Stromal cell of bone marrow (primary cell): Measurements from ENCODE around the gene NMUR1.

Experiments used
- DNase-seq: peaks from one replicate; pipeline ENCODE4 v3.0.0-alpha.2; 2012; ENCODE audit warnings: low read depth

Gene NMUR1

DNA sequence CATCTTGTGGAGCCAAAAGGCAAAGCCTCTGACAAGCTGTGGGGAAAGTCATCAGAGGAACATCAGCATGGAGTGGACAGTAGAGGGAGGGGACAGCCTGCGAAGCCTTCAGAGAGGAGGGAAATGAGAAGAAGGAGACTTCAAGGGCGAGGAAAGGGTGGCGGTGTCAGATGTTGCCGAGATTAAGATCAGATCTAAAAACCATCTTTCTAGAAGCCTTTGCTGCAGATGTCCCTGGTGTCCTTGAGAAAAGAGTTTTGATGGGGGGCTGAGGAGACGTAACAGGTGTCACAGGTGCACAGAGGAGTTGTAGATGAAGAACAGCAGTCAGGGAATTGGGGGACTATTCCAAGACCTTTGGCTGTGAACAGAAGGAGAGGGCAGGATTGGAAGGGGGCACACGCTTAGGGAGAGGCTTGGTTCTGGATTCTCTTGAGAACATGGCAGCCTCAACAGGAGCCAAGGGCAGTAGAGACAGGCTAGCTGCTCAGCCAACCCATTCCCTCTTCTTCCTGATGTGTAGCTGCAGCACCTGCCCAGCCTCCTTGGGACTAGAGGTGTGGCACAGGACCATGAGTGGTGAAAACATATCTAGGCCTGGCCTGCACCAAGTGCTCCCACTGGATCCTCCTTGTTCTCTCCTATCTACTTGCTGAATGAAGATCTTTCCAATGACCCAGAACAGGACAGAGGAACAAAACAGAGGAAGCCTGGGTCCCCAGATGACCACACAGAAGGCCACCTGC is 43.2 kb downstream of the NMUR1 start:
- DNase-seq, result no peak

GRCh38 chr2:231483398-231484329 is 46.6 kb downstream of the NMUR1 start:
- DNase-seq, result no peak

- peak; percentile 38 for DNase-seq
Measured at GRCh38 chr2:231482806-231483391, 47.3 kb downstream of the NMUR1 start.

GRCh38 chr2:231480781-231481180 is 49.5 kb downstream of the NMUR1 start:
- no peak for DNase-seq

DNA sequence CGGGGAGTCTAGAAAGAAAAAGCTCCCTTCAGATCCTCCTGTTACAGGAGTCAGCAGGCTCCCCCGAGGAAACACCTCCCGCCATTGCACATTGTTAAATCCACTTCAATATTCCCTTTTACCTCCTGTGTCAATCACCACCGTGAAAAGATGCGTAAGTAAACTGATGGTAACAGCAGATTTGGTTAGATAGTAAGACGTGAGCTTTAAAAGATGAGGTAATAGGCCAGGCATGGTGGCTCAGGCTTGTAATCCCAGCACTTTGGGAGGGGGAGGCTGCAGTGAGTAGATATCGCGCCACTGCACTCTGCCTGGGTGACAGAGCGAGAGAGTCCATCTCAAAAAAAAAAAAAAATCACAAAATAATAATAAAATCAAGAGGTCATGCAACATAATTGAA is 50.8 kb downstream of the NMUR1 start:
- no peak for DNase-seq

DNA sequence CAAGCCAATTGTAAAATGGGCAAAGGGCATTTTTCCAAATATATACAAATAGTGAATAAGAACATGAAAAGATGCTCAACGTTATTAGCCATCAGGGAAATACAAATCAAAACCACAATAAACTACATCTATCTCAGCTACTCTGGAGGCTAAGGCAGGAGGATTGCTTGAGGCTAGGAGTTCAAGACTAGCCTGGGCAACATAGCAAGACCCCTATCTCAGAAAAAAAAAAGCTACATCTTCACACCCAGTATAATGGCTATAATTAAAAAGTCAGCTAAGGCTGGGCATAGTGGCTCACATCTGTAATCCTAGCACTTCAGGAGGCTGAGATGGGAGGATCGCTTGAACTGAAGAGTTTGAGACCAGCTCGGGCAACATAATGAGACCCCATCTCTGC is 53.3 kb downstream of the NMUR1 start:
- no peak for DNase-seq

DNA sequence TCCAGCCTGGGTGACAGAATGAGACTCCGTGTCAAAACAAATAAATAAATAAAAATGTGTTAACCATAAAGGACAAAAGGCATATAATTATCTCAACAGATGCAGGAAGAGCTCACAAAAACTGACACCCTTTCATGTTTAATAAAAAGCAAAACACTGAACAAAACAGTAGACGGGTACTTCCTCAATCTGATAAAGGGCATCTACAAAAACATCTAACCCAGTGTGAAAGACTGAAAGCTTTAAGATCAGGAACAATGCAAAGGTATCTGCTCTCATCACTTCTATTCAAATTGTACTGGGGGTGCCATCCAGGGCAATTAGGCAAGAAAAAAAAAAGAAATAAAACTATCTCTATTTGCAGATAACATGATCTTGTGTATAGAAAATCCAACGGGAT is 54.3 kb downstream of the NMUR1 start:
- DNase-seq, result no peak
